GM21381 (cell line): ENCODE data around the gene CSNK2A1.
A peak's percentile ranks its signal among the peaks of the same experiment; 100 is the strongest.
"Not testable (repeated sequence)": the region's sequence is repeated elsewhere in the genome, so short reads cannot be mapped to it uniquely, and the experiment has no call there.

Experiments
- ATAC-seq: cut with Tn5 transposase; IDR thresholded peaks from one replicate; pipeline ENCODE4 v1.9.1; 2021; ENCODE audit warnings: mild to moderate bottlenecking, moderate library complexity; ENCODE audit not compliant: unreplicated experiment

CSNK2A1 gene

DNA sequence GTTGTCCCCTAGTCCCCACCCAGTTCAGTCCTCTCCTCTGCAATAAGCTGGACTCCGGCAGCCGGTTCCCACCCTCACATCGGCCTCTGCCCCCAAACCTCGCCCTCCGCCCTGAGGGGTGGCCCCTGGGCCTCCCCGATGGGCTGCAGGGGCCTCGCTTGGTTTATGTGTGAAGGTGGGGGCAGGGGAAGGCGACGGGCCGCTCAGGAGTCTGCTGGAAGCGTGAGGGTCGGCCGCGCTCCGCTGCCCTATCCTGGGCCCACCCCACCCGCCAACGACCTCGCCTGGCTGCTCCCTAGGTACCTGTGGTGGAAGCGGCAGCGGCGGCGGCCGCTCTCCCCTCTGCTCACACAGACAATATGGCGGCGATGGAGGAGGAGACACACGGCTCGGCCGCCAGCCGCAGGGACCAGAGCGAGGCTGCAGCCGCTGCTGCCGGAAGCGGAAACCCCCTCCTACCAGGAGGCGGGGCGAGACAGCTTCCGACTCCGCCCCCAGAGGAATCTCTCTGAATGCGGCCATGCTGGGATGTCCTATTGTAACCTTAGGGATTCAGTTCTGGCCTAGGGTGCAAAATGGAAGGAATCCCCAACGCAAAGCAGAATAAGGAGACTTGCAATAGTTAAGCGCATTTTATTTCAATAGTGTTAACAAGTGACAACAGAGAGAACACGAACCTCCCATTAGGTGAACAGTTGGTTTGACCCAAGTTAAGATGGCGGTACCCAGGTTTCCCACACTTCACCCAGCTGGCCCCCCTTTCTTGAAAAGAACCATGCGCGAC, at the start of gene CSNK2A1:
Gene CSNK2A1, minus strand, starts transcription at position 422 of the 784 bp plus-strand sequence. CDS start 35,239 bp downstream, outside the sequence.
- ATAC-seq: peak; percentile 94

DNA sequence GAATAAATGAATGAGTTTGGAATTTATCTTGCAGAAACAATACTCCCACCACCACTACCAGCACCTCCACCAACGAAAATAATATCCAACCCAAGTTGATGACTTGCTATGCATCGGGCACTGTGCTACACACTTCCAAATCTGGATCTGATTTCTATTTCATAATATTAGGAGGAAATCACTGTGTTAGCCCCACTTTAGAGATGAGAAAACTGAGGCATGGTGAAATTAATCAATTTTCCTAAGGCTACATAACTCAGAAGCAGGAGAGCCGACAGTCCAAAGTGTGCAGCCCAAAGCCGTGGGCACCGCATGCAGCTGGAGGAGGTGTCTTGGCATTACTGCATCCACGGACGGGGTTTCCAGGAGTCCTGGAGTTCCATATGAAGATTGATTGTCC, 48.9 kb upstream of the CSNK2A1 start:
- no peak for ATAC-seq

DNA sequence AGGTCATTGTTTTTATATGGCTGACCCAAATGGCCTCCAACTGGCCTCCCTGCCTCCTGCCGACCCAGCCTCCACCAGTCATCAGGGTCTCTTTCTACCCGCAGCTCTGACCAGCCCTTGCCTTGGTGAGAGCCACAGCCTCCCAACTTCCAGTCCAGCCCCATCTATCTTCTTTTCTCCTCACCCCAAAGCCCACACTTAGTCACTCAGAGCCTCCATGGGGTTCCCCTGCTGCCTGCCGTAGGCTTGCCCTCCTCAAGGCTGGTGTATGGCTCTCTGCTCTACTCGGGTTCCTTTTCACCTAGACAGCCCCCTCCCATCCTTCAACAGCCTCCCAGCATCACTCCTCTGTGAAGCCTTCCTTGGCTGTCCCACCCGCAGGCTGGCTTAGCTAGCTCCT, 48.4 kb upstream of the CSNK2A1 start:
- no peak for ATAC-seq

DNA sequence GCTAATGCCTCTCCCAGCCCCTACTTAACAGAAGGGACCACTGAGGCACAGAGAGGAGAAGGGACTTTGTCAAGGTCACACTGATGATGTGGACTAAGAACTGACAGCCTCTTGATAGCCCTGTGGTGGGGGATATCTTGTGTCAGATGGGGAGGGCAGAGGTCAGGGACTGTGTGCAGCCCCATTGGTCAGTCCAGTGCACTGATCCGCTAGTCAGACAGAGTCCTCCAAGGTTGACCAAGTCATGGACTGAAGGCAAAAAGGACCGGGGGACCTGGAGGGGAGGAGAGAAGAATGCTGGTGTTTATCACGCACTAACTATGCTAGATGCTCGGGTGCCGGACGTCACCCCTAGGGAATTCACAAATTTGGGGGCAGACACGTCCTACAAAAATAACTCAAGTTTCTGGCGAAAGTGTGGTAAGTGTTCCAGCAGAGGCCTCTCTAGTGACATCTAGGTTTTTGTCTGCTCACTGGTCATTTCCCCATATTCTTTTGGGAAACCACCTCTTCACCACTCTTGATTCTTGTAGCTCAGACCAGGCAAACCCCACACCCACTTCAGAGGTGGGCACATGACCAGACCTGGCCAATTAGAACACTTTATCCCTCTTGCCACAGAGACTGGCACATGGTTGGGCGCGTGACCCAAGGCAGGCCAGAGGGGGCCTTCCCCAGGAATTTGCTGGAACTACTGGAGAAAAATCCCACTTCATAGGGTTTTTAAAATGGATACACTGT, 45.5 kb upstream of the CSNK2A1 start:
- peak; percentile 65 for ATAC-seq

DNA sequence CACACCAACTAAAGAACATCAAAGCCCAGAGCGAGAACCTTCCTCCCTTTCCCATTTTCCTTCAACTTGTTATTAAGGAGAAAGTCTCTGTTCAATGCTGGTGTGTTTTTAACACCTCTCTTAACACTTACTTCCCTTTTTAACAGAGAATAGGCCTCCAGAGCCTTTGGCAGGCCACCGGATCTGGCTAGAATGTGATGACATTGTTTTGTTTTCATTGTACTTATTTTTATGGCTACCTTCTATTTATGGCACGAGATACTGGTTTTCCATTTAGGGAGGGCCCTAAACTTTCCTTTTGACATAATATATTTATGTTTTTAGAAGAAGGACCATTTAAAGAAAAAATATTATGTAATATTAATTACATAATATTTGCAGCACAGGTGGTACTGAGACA, 44.9 kb upstream of the CSNK2A1 start:
- no peak for ATAC-seq

DNA sequence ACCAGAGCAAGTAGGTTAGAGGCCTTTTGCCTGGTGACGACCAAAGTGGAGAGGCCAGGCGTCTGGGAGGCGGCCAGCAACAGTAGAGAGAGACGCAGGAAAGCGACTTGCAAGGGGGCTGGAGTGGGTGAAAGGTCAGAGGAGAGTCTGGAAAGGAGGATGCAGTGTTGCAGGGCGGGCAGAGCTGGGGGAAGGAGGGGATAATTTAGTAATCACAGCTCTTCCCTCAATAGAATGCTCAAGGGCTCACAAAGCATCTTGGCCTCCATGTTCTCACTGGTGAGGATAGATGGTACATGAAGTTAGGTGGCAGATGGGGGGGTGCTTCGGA, 41.3 kb upstream of the CSNK2A1 start:
- no peak for ATAC-seq

DNA sequence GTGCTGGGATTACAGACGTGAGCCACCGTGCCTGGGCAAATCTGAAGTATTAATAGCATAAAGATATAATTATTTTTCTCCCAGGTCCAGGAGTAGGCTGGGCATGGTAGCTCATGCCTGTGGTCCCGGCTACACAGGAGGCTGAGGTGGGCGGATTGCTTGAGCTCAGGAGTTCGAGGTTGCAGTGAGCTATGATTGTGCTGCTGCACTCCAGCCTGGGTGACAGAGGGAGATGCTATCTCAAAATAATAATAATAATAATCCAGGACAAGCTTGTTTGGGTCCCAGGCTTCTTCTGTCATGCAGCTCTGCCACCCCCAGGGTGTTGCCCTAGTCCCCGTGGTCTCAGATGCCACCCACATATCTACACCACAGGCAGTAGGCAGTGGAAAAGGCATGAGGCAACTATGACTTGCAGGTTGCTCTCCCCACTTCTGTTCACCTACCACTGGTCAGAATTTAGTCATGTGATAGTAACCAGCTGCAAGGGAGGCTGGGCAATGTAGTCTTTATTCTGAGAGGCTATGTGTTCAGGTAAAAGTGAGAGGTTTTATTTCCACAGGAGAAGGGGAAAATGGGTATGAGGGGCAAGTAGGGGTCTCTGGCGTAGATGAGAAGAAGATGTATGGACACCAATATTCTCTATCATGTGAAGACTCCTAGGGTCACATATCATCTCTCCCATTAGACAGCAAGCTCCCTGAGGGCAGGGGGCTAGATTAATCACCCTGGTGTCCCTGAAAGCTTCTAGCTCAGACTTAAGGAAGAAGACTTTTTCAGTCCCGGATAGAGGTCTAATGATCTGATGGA, 40.8 kb upstream of the CSNK2A1 start:
- ATAC-seq: no peak

DNA sequence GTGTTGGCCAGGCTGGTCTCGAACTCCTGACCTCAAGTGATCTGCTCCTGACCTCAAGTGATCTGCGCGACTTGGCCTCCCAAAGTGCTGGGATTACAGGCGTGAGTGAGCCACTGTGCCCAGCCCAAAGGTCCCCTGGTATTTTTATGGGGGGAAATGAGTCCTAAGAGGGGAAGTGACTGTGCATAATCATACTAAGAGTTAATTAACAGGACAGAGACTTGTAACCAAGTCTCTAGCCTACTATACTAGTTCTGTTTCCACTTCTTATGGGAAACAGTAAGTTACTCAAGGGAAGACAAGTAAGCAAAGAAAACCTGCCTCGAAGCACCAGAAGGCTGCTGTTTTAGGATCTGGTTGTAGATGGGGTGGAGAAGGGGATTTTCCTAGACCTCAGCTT, 38.6 kb upstream of the CSNK2A1 start:
- ATAC-seq: no peak

DNA sequence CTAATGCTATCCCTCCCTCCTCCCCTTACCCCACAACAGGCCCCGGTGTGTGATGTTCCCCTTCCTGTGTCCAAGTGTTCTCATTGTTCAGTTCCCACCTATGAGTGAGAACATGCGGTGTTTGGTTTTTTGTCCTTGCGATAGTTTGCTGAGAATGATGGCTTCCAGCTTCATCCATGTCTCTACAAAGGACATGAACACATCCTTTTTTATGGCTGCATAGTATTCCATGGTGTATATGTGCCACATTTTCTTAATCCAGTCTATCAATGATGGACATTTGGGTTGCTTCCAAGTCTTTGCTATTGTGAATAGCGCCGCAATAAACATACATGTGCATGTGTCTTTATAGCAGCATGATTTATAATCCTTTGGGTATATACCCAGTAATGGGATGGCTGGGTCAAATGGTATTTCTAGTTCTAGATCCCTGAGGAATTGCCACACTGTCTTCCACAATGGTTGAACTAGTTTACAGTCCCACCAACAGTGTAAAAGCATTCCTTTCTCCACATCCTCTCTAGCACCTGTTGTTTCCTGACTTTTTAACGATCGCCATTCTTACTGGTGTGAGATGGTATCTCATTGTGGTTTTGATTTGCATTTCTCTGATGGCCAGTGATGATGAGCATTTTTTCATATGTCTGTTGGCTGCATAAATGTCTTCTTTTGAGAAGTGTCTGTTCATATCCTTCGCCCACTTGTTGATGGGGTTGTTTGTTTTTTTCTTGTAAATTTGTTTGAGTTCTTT, 35.5 kb upstream of the CSNK2A1 start:
- not testable (repeated sequence) for ATAC-seq

DNA sequence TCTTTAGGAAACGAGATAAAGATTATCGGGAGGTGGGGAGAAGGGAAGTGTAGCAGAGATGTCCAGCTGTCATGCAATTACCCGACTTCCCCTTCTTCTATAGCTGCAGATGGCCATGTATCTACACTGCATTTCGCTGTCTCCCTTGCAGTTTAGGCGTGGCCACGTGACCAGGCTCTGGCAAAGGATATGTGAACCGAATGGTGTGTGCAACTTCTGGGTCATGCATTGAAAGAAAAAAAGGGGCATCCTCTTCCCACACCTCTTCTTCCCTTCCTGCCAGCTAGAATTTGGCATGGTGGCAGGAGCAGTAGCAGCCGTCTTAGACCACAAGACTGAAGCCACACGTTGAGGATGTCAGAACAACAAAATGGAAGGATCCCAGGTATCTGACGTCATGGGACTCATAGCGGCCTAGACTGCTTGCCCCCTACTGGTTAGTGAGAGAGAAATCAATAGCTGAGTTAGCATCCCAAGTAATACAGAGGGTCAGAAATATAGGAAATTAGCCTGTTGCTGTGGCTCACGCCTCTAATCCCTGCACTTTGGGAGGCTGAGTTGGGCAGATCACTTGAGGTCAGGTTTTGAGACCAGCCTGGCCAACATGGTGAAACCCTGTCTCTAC, 33.7 kb upstream of the CSNK2A1 start:
- no peak for ATAC-seq

DNA sequence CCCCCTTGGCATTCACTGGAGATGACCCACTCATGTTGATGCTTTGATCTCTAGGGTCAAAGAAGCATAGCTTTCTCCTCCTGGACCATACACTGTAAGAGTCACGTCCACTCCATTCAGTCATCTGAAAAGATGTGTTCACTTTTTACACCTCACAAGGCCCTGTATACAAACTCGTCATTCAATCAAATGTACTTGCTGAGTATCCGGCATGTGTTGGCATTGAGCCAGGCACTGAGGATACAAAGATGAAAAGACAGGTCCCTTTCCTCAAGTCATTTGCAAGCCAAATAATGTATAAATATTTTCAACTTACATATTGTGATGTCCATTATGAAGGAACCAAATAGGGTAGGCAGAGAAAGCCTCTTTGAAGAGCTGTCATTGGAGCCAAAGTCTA, 32.6 kb upstream of the CSNK2A1 start:
- no peak for ATAC-seq

DNA sequence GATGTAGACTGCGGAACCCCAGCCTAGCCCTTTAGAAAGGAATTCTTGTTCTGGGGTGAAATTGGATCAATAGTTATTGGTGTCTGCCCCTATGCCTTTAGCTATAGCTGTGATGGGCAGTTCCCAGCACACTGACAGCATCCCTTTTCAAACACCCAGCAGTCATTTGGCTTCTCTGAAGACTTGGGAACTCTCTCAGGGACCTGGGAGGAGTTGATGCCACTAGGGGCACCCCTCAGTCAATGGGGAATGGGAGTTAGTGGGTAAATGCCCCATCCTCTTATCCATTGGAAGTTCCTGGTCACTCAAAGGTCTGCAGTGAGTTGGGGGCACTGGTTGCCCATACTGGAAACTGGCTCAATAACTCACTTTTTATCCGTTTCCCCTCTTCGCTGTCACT, 31.6 kb upstream of the CSNK2A1 start:
- no peak for ATAC-seq

DNA sequence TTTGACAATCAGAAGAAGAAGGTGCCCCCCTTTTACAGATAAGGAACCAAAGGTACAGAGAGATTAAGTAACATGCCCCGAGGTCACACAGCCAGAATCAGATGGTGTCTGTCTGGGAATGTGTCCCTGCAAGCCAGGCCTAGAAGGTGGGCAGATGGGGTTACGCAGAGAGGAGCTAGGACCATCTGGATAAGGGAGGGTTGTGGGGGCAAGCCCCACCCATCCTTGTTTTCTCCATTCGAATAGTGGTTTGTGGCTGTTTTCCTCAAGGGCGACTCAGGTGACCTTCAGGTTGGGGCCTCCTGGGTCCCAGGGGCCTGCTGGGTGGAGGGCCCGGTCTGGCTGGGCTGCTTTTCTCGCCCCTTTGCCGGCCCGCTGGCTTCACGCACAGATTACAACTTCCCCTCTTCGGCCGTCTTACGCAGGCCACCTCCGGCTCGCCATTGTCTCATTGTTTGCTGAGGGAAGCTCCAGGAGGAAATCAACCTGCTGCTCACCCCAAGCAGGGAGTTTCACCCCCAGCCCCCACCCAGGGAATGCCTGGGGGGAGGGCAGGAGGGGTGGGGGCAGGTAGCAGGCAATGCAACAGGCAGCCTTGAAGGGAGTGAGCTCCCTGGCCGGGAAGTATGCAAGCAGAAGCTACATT, 30.8 kb upstream of the CSNK2A1 start:
- no peak for ATAC-seq

DNA sequence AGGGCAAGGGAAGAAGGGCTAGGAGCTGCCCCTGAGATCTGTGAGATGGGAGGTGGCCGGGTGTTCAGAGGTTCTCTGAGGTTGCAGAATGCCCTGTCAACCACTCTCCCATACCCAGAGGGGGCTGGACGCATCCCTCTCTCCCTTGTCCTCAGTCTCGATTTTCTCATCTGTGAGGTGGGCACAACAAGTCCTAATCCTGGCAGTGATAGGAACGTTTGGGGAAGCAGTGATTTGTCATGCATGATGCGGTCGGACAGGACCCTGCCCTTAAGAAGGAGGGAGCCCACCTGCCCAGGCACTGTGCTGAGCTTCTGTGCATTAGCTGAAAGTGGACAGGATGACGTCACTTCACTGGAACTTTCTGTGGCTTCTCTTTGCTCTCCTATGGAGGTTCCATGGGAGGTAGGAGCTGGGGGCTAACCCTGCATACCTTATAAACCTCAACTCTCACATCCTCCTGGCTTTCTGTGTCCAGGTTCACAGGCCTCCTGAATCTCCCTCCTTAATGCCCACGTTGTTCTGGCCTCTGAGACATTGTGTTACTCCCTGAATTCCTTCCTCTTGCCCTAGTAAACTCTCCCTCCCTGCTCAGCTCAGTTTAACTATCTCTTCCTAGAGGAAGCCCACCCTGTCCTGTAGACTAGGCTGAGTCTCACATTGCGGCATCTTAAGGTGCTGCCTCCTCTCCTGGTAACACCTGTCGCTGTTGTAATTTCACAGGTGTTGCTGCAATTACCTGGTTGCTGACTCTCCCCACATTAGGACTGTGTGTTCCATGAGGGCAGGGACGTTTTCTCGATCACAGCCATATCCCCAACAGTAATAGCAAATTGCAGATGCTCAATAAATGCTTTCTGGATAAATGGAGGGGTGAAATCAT, 30.1 kb upstream of the CSNK2A1 start:
- ATAC-seq: no peak

DNA sequence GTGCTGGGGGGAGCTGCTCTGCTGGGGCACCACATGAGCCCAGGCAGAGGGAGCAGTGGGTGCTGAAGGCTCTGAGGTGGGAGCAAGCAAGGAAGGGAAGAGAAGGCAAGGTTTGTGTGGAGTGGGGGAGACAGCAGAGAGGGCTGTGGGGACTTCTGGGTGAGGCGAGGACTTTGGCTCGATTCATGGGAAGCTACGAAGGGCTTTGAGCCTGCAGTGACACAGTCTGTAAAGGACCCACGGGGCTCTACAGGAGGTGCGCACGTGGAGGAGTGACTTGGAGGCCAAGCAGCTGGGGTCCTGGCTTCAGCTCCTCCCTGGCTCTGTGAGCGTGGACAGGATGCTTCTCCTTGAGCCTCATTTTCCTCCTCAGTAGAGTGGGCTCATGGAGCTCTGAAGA, 29.1 kb upstream of the CSNK2A1 start:
- no peak for ATAC-seq

DNA sequence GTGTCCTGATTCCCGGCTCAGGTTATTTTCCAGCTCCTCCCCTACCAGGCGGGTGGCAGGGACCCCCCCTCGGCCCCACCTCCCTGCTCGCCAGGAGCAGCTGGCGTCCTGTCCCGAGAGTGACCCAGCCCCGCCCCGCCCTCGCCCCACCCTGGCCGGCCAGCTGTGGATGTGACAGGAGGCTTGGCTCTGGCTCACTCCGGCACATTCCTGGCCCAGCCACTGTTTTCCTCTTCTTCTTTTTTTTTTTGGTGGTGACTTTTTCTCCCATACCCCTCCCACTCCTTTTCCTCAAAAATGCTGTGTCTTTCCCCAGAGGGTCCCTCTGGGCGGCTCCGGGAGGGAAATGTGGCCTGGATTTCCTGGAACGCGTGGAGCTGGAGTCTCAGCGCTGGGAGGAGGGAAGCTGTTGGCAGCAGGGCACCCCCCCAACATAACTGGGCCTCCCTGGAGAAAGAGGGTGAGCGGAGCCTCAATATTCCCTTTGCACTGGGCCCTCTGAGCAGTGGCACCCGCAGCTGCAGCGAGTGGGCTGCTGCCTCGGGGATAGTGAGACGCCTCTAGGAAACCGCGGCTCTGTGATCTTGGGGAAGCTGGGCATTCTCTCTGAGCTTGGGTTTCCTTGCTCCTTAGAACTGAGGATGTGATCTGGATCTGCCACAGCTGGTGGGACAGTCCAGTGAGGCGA, 28.3 kb upstream of the CSNK2A1 start:
- ATAC-seq: no peak

DNA sequence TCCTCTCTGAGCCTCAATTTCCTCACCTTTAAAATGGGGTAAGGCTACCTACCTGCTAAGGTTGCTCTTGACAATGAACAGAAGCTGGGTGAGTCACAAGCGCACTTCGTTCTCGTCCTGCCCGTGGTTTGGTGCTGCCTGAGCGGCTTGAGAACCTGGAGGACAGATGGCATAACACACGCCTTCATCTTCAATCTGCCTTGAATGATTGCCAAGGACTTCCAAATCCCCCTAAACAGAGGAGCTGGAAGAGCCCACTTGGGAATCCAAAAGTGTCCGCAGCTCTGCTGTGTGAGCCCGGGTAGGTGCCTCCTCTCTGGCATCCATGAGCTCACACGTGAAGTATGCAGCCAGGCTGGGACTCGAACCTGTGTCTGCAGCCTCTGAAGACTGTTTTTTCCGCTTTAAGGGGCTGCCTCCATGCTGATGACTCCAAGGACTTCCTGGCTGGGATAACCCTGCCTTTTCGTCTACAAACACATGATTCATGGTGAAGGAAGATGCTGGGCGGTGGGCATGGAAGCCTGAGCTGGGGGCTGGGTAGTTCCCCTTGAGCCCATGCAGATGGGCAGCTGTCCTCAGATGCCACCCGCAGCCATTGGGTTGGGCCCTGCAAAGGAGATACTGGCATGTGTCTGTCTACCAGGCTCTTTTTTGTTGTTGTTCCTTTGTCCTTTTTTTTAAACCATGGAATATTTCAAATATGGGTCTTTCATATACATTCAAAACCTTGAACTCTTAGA, 25.3 kb upstream of the CSNK2A1 start:
- ATAC-seq: no peak
